Brain microvascular endothelial cell (primary cell): Measurements from ENCODE around the gene PDLIM4.
A peak's percentile ranks its signal among the peaks of the same experiment; 100 is the strongest.

ENCODE experiments used
- DNase-seq: peaks from one replicate; pipeline ENCODE4 v3.0.0-alpha.2; 2020
- H3K27ac ChIP-seq: fragments of 250-450 bp; sonication (Bioruptor Pico); 2 replicates; pipeline ENCODE4 v1.5.1; 2020; ENCODE audit warnings: mild to moderate bottlenecking, moderate library complexity
- H3K27me3 ChIP-seq: fragments of 250-450 bp; sonication (Bioruptor Pico); replicated peaks from 2 replicates; pipeline ENCODE4 v1.5.1; 2020; ENCODE audit warnings: mild to moderate bottlenecking
- H3K36me3 ChIP-seq: fragments of 250-450 bp; sonication (Bioruptor Pico); replicated peaks from 2 replicates; pipeline ENCODE4 v1.5.1; 2020; ENCODE audit warnings: mild to moderate bottlenecking
- H3K4me3 ChIP-seq: 2 replicates; pipeline ENCODE4 v1.5.1; 2011; ENCODE audit warnings: low read depth, mild to moderate bottlenecking, control low read depth, low read length, moderate library complexity
- CTCF ChIP-seq: IDR thresholded peaks from 2 replicates; pipeline ENCODE4 v1.5.1; 2011; ENCODE audit warnings: low read depth, mild to moderate bottlenecking, moderate library complexity, low read length, control low read depth, inconsistent platforms; ENCODE audit errors: missing control alignments
- in situ Hi-C: cut with HindIII; loops from 2 replicates; pipeline ENCODE4 v1.10.0; 2017; ENCODE audit warnings: low sequenced_read_pairs, low pct_ligation_motif_present

The PDLIM4 gene

GRCh38 chr5:132261881-132262845 is 4.7 kb downstream of the PDLIM4 start:
- in situ Hi-C loops: no loop called here
- TF ChIP-seq CTCF: no peak
- no peak for DNase-seq
- H3K36me3 ChIP-seq: peaks cover 28% of the 10 kb centered on the region
- H3K27ac ChIP-seq: no peak overlapping the region
- no peak overlapping the region for H3K4me3 ChIP-seq
- H3K27me3 ChIP-seq: no peaks in the 10 kb centered on the region

GRCh38 chr5:132262882-132263547 is 5.5 kb downstream of the PDLIM4 start:
- Histone ChIP-seq H3K36me3 (peaks cover 37% of the 10 kb centered on the region), H3K4me3 (no peak overlapping the region), H3K27me3 (no peaks in the 10 kb centered on the region), H3K27ac (peak overlapping the region; percentile 89)
- no peak for TF ChIP-seq CTCF
- DNase-seq: no peak
- in situ Hi-C loops: no loop called here

GRCh38 chr5:132263548-132264261 is 6.2 kb downstream of the PDLIM4 start:
- DNase-seq: peak; percentile 83
- Histone ChIP-seq H3K27ac (peak overlapping the region; percentile 89), H3K27me3 (no peaks in the 10 kb centered on the region), H3K4me3 (no peak overlapping the region), H3K36me3 (peaks cover 40% of the 10 kb centered on the region)
- in situ Hi-C loops: no loop called here
- TF ChIP-seq CTCF: peak; percentile 48

GRCh38 chr5:132264546-132265335 is 7.2 kb downstream of the PDLIM4 start:
- Histone ChIP-seq H3K27me3 (no peaks in the 10 kb centered on the region), H3K36me3 (peaks cover 44% of the 10 kb centered on the region), H3K27ac (peak overlapping the region; percentile 89), H3K4me3 (no peak overlapping the region)
- in situ Hi-C loops: no loop called here
- no peak for DNase-seq
- no peak for TF ChIP-seq CTCF

GRCh38 chr5:132265336-132266030 is 8.0 kb downstream of the PDLIM4 start:
- peak; percentile 37 for TF ChIP-seq CTCF
- H3K27ac ChIP-seq: peak overlapping the region; percentile 89
- in situ Hi-C loops: no loop called here

More at GRCh38 chr5:132265336-132266030, 8.0 kb downstream of the PDLIM4 start:
- Histone ChIP-seq H3K4me3 (no peak overlapping the region), H3K36me3 (peaks cover 45% of the 10 kb centered on the region), H3K27me3 (no peaks in the 10 kb centered on the region)
- peak; percentile 92 for DNase-seq
